Activated CD8-positive, alpha-beta T cell treated with anti-CD3 and anti-CD28 coated beads for 36 hours (primary cell): ENCODE data around the gene UNG. TPM values are rescaled to one million over a fixed set of nuclear protein-coding genes. Genes with fewer than 3 reads are reported as not detected.

ENCODE experiments used
- ATAC-seq: fragments of 200-7000 bp; cut with Tn5 transposase; one replicate; pipeline ENCODE4 v1.10.0; 2021; ENCODE audit warnings: mild to moderate bottlenecking, moderate library complexity
- CTCF ChIA-PET: fragments of 350-600 bp; sonication (Branson Sonifier 250); formaldehyde crosslinking; loops from one replicate; lab custom pipeline; 2021; ENCODE audit warnings: antibody characterized with exemption; lab: Charles Lee
- POLR2A ChIA-PET: fragments of 350-600 bp; sonication (Branson Sonifier 250); formaldehyde crosslinking; loops from one replicate; lab custom pipeline; 2021; ENCODE audit warnings: antibody characterized with exemption; lab: Charles Lee
- DNase-seq: peaks from one replicate; pipeline ENCODE4 v3.0.0-alpha.2; 2020
- H3K27ac Mint-ChIP-seq: one replicate; pipeline ENCODE4 v1.8.0; 2021; ENCODE audit warnings: mild to moderate bottlenecking, mixed read lengths
- H3K27me3 Mint-ChIP-seq: one replicate; pipeline ENCODE4 v1.8.0; 2021; ENCODE audit warnings: mixed read lengths
- H3K36me3 Mint-ChIP-seq: one replicate; pipeline ENCODE4 v1.8.0; 2021; ENCODE audit warnings: low read depth, mixed read lengths
- H3K4me1 Mint-ChIP-seq: one replicate; pipeline ENCODE4 v1.8.0; 2021; ENCODE audit warnings: low read depth, mixed read lengths
- H3K4me3 Mint-ChIP-seq: one replicate; pipeline ENCODE4 v1.8.0; 2021; ENCODE audit warnings: mild to moderate bottlenecking, moderate library complexity, mixed read lengths
- H3K9me3 Mint-ChIP-seq: one replicate; pipeline ENCODE4 v1.8.0; 2021; ENCODE audit warnings: mixed read lengths
- intact Hi-C: fragments of 100-400 bp; cut with micrococcal nuclease; formaldehyde crosslinking; loops from one replicate; pipeline ENCODE4 v1.10.0; 2022
- total RNA-seq, 2 experiments: library from RNA; stranded (reverse); gene quantifications; one replicate each; pipeline ENCODE4 v1.2.3, GENCODE V29; 2021
- TF ChIP-seq, protein P1 (sequence below): fragments of 200-600 bp; IDR thresholded peaks from one replicate; pipeline ENCODE4 v1.8.0; 2022; ENCODE audit warnings: antibody characterized with exemption, mild to moderate bottlenecking

UNG gene
- total RNA-seq, 2 experiments from 2014 or later, result 86.4 to 93.3 TPM

DNA sequence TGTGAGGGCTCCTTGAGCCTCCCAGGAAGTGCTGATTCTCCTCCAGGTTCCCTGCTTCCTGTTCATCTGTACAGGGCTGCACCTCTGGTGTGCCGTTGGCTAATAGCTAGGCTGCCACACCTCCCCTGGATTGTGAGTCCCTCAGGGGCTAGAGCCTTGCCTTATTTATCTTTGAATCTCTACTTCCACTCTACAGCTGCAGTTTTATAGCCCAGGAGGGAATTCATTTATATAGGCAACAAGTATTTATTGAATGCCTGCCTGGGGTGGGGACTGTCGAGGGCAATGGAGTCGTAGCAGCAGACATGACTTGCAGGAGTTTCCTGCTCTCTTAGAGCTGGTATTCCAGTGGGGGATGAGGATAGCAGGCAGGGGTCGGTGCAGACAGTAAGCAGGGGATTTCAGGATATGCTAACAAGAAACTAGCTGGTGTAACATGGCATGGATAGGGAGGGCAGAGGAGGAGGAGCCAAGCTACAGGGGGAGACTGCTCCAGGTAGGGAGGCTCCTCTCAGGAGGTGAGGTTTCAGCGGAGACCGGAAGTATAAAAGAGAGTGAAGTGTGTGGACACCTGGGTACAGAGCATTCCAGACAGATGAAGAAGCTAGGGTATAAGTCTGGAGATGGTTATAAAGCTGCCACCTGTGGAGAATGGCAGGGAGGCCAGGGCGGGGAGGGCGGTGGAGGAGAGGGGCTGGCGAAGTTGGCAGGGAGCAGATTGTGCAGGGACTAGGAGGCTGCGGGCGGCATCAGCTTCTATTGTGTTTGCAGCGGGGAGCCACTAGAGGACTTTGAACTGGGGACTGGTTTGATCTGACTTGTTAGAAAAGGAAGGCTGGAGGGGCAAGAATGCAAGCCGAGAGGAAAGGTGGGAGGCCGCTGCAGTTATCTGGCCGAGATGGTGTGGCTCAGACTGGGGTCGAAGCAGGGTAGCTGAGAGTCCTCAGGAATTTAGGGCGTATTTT is 27.8 kb upstream of the UNG start:
- CTCF ChIA-PET, result interaction anchor here (1.1 to 1.9 kb wide), 2 partner anchors 9 to 24 kb away, joined by 4 to 5 read pairs; partner anchors contain the start of gene ALKBH2
- ATAC-seq (no peak), DNase-seq (no peak)
- Mint-ChIP-seq H3K27me3 (no peaks in the 10 kb centered on the region), H3K27ac (no peak overlapping the region), H3K9me3 (no peaks in the 10 kb centered on the region), H3K36me3 (peaks cover 9% of the 10 kb centered on the region), H3K4me3 (no peak overlapping the region), H3K4me1 (no peaks in the 10 kb centered on the region)
- POLR2A ChIA-PET, result interaction anchor here (0.7 kb wide), 1 partner anchor 25 kb away, joined by 3 read pairs; no protein-coding TSS in a partner anchor
- TF ChIP-seq, protein P1, sequence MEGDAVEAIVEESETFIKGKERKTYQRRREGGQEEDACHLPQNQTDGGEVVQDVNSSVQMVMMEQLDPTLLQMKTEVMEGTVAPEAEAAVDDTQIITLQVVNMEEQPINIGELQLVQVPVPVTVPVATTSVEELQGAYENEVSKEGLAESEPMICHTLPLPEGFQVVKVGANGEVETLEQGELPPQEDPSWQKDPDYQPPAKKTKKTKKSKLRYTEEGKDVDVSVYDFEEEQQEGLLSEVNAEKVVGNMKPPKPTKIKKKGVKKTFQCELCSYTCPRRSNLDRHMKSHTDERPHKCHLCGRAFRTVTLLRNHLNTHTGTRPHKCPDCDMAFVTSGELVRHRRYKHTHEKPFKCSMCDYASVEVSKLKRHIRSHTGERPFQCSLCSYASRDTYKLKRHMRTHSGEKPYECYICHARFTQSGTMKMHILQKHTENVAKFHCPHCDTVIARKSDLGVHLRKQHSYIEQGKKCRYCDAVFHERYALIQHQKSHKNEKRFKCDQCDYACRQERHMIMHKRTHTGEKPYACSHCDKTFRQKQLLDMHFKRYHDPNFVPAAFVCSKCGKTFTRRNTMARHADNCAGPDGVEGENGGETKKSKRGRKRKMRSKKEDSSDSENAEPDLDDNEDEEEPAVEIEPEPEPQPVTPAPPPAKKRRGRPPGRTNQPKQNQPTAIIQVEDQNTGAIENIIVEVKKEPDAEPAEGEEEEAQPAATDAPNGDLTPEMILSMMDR, result no peak
- intact Hi-C loops, result no loop called here

DNA sequence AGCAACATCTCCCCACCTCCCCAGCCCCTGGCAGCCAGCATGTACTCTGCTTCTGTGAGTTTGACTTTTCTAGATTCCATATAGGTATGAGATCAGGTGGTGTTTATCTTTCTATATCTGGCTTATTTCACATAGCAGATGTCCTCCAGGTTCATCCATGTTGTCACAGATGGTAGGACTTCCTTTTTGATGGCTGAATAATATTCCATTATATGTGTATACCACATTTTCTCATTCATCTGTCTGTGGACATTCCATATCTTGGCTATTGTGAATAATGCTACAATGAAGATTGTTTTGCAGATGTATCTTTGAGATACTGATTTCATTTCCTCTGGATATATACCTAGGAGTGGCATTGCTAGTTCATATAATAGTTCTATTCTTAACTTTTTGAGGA is 22.5 kb upstream of the UNG start:
- ATAC-seq (no peak), DNase-seq (no peak)
- H3K9me3 Mint-ChIP-seq, result peaks cover 12% of the 10 kb centered on the region
- H3K4me3 Mint-ChIP-seq, result no peak overlapping the region
- H3K27ac Mint-ChIP-seq, result no peak overlapping the region
- no peaks in the 10 kb centered on the region for H3K27me3 Mint-ChIP-seq
- TF ChIP-seq, protein P1, result no peak
- POLR2A ChIA-PET, result no interaction called here
- CTCF ChIA-PET, result no interaction called here
- no peaks in the 10 kb centered on the region for H3K4me1 Mint-ChIP-seq
- H3K36me3 Mint-ChIP-seq, result peaks cover 40% of the 10 kb centered on the region
- intact Hi-C loops, result no loop called here

DNA sequence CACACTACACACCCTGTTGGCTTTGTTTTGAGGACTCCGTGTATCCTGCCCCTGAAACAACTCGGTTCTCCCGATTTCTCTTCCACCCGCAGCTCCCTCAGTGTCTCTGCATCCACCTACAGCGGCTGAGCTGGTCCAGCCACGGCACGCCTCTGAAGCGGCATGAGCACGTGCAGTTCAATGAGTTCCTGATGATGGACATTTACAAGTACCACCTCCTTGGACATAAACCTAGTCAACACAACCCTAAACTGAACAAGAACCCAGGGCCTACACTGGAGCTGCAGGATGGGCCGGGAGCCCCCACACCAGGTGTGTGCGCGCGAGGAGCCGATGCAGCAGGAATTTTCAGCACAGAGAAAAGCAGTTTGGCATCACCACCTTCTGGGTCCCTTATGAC is 14.6 kb upstream of the UNG start:
- Mint-ChIP-seq H3K27me3 (no peaks in the 10 kb centered on the region), H3K4me3 (no peak overlapping the region), H3K27ac (no peak overlapping the region), H3K36me3 (peaks cover 26% of the 10 kb centered on the region), H3K4me1 (peaks cover 3% of the 10 kb centered on the region), H3K9me3 (peaks cover 6% of the 10 kb centered on the region)
- ATAC-seq (no peak), DNase-seq (no peak)
- ChIA-PET CTCF (interaction anchor here (1.0 kb wide), 2 partner anchors 10 to 198 kb away, joined by 3 read pairs; partner anchors contain the start of gene ALKBH2), POLR2A (interaction anchor here (1.6 kb wide), 1 partner anchor 10 kb away, joined by 6 read pairs; the partner anchor contains the start of gene ALKBH2)
- intact Hi-C loops, result no loop called here
- TF ChIP-seq, protein P1, result no peak

DNA sequence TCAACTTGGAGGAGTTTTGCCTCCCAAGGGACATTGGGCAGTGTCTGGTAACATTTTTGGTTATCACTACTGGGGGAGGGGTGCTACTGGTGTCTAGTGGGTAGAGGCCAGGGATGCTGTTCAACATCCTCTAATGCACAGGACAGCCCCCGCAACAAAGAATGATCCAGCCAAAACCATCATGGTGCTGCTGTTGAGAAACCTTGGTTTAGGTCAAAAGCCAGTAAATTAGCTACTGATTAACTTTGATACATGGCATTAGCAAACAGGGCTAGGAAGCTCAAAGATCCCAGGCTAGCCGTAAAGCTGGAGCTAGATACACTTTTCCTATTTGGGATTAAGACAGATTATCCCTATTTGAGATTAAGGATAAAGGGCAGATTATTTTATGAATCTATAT is 13.0 kb upstream of the UNG start:
- no peak for ATAC-seq
- Mint-ChIP-seq H3K27me3 (no peaks in the 10 kb centered on the region), H3K36me3 (peaks cover 22% of the 10 kb centered on the region), H3K4me3 (no peak overlapping the region), H3K9me3 (peaks cover 2% of the 10 kb centered on the region), H3K4me1 (peaks cover 5% of the 10 kb centered on the region), H3K27ac (no peak overlapping the region)
- TF ChIP-seq, protein P1, result no peak
- intact Hi-C loops, result no loop called here
- CTCF ChIA-PET, result interaction anchor here (0.8 kb wide), 1 partner anchor 9 kb away, joined by 4 read pairs; the partner anchor contains the start of gene ALKBH2
- DNase-seq, result no peak
- POLR2A ChIA-PET, result interaction anchor here (1.0 kb wide), 1 partner anchor 8 kb away, joined by 4 read pairs; no protein-coding TSS in a partner anchor

DNA sequence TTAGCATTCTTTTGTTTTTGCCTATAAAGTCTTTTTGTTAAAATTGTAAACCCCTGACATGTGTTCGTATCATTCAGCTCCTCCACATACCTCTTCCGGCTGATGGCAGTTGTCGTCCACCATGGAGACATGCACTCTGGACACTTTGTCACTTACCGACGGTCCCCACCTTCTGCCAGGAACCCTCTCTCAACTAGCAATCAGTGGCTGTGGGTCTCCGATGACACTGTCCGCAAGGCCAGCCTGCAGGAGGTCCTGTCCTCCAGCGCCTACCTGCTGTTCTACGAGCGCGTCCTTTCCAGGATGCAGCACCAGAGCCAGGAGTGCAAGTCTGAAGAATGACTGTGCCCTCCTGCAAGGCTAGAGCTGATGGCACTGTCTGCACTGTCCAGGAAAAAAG is 11.8 kb upstream of the UNG start:
- Mint-ChIP-seq H3K4me3 (no peak overlapping the region), H3K9me3 (no peaks in the 10 kb centered on the region), H3K27ac (no peak overlapping the region), H3K4me1 (peaks cover 9% of the 10 kb centered on the region), H3K36me3 (peaks cover 17% of the 10 kb centered on the region), H3K27me3 (no peaks in the 10 kb centered on the region)
- ChIA-PET POLR2A (no interaction called here), CTCF (no interaction called here)
- intact Hi-C loops, result no loop called here
- TF ChIP-seq, protein P1, result no peak
- DNase-seq (no peak), ATAC-seq (no peak)
